DOHH2 (cell line): Measurements from ENCODE around the gene ACTMAP.
A peak's percentile ranks its signal among the peaks of the same experiment; 100 is the strongest.

Source experiments
- H3F3A ChIP-seq: fragments of 200-600 bp; sonication (generic), shearing (Covaris generic); 2 replicates; pipeline ENCODE4 v1.6.0; 2016; ENCODE audit warnings: antibody characterized with exemption, mild to moderate bottlenecking; ENCODE audit not compliant: control insufficient read depth, insufficient read depth
- H3K27ac ChIP-seq: fragments of 200-600 bp; sonication (generic); 2 replicates; pipeline ENCODE4 v1.5.1; 2014; ENCODE audit warnings: low read depth, mild to moderate bottlenecking, low read length, moderate library complexity
- H3K27me3 ChIP-seq: fragments of 200-600 bp; sonication (generic); 2 replicates; pipeline ENCODE4 v1.6.1; 2014; ENCODE audit warnings: mild to moderate bottlenecking, low read length, mixed read lengths; ENCODE audit not compliant: control insufficient read depth
- H3K36me3 ChIP-seq: fragments of 200-600 bp; sonication (generic); 2 replicates; pipeline ENCODE4 v1.6.1; 2014; ENCODE audit warnings: mild to moderate bottlenecking, low read length, moderate library complexity, mixed read lengths; ENCODE audit not compliant: control insufficient read depth
- H3K4me1 ChIP-seq: fragments of 200-600 bp; sonication (generic); 2 replicates; pipeline ENCODE4 v1.6.1; 2014; ENCODE audit warnings: mild to moderate bottlenecking, low read length, mixed read lengths; ENCODE audit not compliant: control insufficient read depth
- H3K4me2 ChIP-seq: fragments of 200-600 bp; sonication (generic); 2 replicates; pipeline ENCODE4 v1.6.0; 2014; ENCODE audit warnings: mild to moderate bottlenecking, low read length, moderate library complexity
- H3K4me3 ChIP-seq: fragments of 200-600 bp; sonication (generic); 2 replicates; pipeline ENCODE4 v1.5.1; 2014; ENCODE audit warnings: mild to moderate bottlenecking, low read length, mixed read lengths
- H3K79me2 ChIP-seq: fragments of 200-600 bp; sonication (generic); 2 replicates; pipeline ENCODE4 v1.6.1; 2014; ENCODE audit warnings: mild to moderate bottlenecking, low read length, mixed read lengths; ENCODE audit not compliant: control insufficient read depth
- H3K9me2 ChIP-seq: fragments of 200-600 bp; sonication (generic); replicated peaks from 2 replicates; pipeline ENCODE4 v1.6.1; 2014; ENCODE audit warnings: mild to moderate bottlenecking, low read length, mixed read lengths; ENCODE audit not compliant: control insufficient read depth
- H3K9me3 ChIP-seq: fragments of 200-600 bp; sonication (generic); 2 replicates; pipeline ENCODE4 v1.6.1; 2014; ENCODE audit warnings: antibody characterized with exemption, low read length, mixed read lengths; ENCODE audit not compliant: control insufficient read depth, insufficient read depth
- H4K20me1 ChIP-seq: fragments of 200-600 bp; sonication (generic); 2 replicates; pipeline ENCODE4 v1.6.0; 2014; ENCODE audit warnings: low read depth, mild to moderate bottlenecking, antibody characterized with exemption, low read length, moderate library complexity; ENCODE audit not compliant: control insufficient read depth, insufficient read depth
- CTCF ChIP-seq: fragments of 200-600 bp; sonication (generic); IDR thresholded peaks from one replicate; pipeline ENCODE4 v1.5.1; 2014; ENCODE audit warnings: antibody characterized with exemption, mild to moderate bottlenecking, low read depth, low read length; ENCODE audit not compliant: poor library complexity, severe bottlenecking
- EZH2phosphoT487 ChIP-seq: fragments of 200-600 bp; sonication (generic); IDR thresholded peaks from 2 replicates; pipeline ENCODE4 v1.6.1; 2017; ENCODE audit warnings: borderline replicate concordance, mild to moderate bottlenecking, antibody characterized with exemption, low read length, moderate library complexity, mixed read lengths

The ACTMAP gene

GRCh38 chr19:40758491-40758890 is 8.2 kb upstream of the ACTMAP start:
- Histone ChIP-seq H3K9me2 (no peaks in the 10 kb centered on the region), H3K36me3 (peaks cover 91% of the 10 kb centered on the region), H3K4me1 (peaks cover 31% of the 10 kb centered on the region)

GRCh38 chr19:40756502-40757110 is 6.3 kb upstream of the ACTMAP start:
- Histone ChIP-seq H3K79me2 (peaks cover 90% of the 10 kb centered on the region), H3K36me3 (peaks cover 87% of the 10 kb centered on the region), H3K27ac (no peak overlapping the region), H3K9me2 (no peaks in the 10 kb centered on the region), H3K27me3 (no peaks in the 10 kb centered on the region), H3K9me3 (no peaks in the 10 kb centered on the region), H3F3A (peaks cover 2% of the 10 kb centered on the region; the same call in 1 of the 2 replicates), H4K20me1 (peaks cover 33% of the 10 kb centered on the region), H3K4me3 (no peak overlapping the region), H3K4me2 (peak overlapping the region; percentile 11; the same call in 1 of the 2 replicates), H3K4me1 (peaks cover 40% of the 10 kb centered on the region)
- TF ChIP-seq CTCF (no peak), EZH2phosphoT487 (no peak)

More at GRCh38 chr19:40758491-40758890, 8.2 kb upstream of the ACTMAP start:
- no peak for TF ChIP-seq CTCF
- no peak for TF ChIP-seq EZH2phosphoT487
- peaks cover 27% of the 10 kb centered on the region for H4K20me1 ChIP-seq
- no peaks in the 10 kb centered on the region for H3K9me3 ChIP-seq
- H3K27me3 ChIP-seq, result no peaks in the 10 kb centered on the region
- no peak overlapping the region for H3K4me3 ChIP-seq
- H3K79me2 ChIP-seq, result peaks cover 76% of the 10 kb centered on the region
- H3F3A ChIP-seq, result peaks cover 2% of the 10 kb centered on the region; the same call in 1 of the 2 replicates
- no peak overlapping the region for H3K27ac ChIP-seq
- H3K4me2 ChIP-seq, result no peak overlapping the region

- peaks cover 40% of the 10 kb centered on the region for H3K4me1 ChIP-seq
- no peak overlapping the region for H3K27ac ChIP-seq
- no peaks in the 10 kb centered on the region for H3K9me2 ChIP-seq
- H4K20me1 ChIP-seq, result peaks cover 33% of the 10 kb centered on the region
- TF ChIP-seq CTCF, result no peak
- TF ChIP-seq EZH2phosphoT487, result no peak
- peaks cover 2% of the 10 kb centered on the region; the same call in 1 of the 2 replicates for H3F3A ChIP-seq
- peak overlapping the region; percentile 70; the same call in 1 of the 2 replicates for H3K4me2 ChIP-seq
- peaks cover 85% of the 10 kb centered on the region for H3K36me3 ChIP-seq
- H3K4me3 ChIP-seq, result peak overlapping the region; percentile 24; the same call in 1 of the 2 replicates
- no peaks in the 10 kb centered on the region for H3K9me3 ChIP-seq
- no peaks in the 10 kb centered on the region for H3K27me3 ChIP-seq
- H3K79me2 ChIP-seq, result peaks cover 92% of the 10 kb centered on the region
Measured at GRCh38 chr19:40755791-40756190, 5.5 kb upstream of the ACTMAP start.
